Smooth muscle cell of the brain vasculature (primary cell): Measurements from ENCODE around the gene SEC14L1.
A peak's percentile ranks its signal among the peaks of the same experiment; 100 is the strongest.
"Not testable (repeated sequence)": the region's sequence is repeated elsewhere in the genome, so short reads cannot be mapped to it uniquely, and the experiment has no call there.

ENCODE experiments used
- DNase-seq: peaks from one replicate; pipeline ENCODE4 v3.0.0-alpha.2; 2012; ENCODE audit warnings: low read depth, low spot score

The SEC14L1 gene

DNA sequence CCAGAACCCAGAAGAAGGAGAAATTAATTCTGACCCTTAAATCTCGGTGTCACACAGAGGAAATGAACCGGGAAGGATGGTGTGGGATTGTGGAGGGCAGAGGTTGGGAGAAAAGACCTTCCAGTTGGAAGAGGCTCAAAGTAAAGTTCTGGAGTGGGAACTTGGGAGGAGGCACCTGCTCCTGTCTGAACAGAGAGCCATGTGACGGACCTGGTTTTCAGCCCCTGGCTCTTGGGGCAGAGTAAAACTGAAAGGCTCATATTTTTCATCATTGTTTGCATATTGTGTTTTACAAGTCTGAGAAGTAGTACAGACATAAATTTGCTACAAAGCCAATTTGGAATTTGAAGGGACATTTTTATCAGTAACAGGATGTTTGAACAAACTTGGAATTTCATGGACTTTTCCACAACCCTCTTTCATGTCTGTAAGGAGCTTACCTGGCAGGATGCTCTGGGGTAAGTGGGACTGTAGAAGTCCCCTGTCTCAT is 24.4 kb upstream of the SEC14L1 start:
- DNase-seq: no peak

DNA sequence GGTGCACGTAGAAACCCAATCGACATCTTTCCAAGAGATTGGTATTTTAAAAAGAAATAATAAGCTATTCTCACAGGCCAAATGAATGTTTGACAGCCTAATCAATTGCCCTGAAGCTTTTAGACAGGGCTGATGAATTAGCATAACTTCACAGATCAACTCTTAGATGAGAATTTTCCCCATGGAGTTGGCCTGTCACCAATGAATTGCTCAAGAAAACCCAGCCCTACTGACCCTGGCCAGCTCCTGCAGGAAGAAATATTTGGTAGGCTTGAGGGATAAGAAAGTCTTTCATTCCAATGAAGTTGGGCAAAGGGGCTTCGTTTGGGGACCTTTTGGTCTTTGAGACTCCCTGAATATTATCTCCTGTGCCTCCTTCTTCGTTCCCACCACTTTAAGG is 23.4 kb upstream of the SEC14L1 start:
- DNase-seq: no peak

DNA sequence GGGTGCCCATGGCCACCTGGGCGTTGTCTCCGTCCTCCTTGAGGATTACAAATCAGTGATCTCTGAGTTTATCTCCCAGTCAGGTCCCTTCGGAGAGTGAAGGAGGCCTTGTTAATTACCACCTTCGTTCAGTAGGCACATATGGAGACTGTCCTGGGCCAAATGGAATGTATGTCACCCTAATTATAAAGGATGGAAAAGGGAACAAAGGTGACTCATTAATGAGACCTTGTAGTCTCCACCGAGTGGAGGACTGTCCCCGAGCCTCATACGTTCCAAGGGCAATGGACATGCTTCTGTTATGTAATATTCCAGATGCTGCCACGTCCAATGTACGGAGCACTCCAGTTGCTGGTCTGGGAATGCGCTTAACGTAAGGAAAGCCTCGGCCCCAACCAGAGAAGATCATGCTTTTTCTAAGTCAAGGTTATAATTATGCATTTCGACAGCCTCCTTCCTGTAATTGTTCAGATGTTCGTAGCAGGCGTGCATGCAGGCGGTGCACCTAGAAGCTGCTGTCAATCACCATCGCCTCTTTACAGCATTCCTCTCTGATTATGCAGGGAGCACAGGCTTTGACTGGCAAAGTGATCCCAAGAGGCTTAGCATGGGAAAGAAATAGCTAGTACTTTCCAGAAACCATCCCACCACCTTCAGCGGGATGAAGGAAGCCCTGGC is 22.4 kb upstream of the SEC14L1 start:
- DNase-seq: no peak

DNA sequence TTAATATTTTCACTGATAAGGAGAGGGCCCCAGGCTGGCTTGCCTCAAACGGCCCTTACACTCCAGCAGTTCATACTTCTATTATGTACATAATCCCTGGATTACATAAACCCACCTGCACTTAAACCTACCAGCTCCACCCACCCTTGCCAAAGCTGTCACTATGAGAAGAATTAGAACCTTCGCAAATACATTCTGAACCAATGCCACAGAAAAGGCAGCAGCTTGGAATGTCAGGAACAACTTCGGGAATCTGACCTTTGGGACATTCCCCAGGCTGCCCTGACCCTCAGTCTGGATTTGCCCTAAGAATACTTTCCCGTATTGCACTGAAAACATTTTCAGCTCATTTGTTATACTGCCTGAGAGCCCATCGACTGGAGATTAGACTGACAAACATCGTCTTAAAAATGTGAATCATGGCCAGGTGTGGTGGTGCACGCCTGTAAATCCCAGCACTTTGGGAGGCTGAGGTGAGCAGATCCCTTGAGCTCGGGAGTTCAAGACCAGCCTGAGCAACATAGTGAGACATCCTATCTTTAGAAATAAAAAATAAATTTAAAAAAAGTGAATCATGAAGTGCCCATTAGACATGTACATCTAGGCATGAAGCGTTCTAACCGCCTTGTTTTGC is 21.0 kb upstream of the SEC14L1 start:
- no peak for DNase-seq

DNA sequence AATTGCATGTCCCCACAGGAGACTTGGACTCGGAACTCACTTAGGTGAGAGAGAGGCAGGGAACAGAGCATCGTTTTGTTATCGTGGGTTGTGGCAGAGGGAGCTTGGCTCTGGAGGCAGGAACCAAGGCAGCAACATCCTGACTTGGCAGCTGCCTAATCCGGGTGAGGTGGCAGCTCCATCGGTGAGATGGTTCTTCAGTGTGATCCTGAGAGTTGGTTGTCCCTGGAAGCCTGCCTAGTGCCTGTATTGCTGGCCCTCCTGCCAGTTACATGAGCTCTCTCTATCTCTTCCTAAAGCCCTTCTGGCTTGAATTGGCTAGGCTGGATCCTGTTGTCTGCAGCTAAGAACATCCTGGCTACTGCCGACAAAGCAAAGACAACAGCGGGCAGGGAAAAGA is 19.9 kb upstream of the SEC14L1 start:
- no peak for DNase-seq

DNA sequence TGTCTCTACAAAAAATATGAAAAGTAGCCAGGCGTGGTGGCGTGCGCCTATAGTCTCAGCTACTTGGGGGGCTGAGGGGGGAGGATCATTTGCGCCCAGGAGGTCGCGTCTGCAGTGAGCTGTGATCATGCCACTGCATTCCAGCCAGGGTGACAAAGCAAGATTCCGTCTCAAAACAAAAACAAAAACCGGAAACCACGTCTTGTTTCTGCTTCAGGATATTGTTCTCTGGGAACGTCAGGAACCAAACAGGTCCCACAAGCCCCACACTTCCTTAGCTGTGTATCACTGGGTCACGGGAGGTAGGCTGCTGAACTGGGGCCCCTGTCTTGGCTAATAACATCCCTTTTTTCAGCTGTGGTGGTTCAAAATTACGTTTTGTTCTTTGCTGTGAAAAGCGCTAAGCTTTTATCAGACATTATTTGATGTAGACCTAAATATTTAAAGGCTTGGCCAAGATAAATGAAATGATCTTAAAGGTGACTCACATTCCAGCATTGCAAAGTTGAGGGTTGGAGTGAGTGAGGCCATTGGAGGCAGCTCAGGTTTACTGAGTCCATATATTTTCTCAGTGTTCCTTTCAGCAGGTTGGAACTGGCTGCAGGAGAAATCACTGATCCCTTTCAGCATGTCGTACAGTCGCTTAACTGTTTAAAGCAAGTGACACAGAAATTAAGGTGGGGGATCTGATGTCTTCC is 16.4 kb upstream of the SEC14L1 start:
- DNase-seq: no peak

DNA sequence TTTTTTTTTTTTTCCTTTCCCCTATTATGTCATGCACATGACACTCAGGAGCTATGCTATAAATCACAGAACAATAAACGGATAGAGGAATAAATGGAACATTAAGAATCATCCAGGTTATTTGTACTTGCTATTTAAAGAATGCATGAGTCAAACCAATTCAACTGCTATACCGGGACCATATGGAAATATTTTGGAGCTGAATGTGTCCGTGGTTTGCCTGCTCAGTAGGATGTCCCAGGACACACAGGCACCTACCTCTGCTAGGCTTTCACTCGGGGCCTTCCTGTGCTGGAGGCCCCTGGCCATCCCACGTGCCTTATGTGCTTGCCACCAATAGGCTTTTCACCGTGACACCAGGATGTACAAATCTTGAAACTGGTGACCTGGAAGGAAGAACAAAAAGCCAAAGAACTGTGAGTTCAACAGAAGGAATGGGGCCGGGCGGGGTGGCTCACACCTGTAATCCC is 15.3 kb upstream of the SEC14L1 start:
- no peak for DNase-seq

DNA sequence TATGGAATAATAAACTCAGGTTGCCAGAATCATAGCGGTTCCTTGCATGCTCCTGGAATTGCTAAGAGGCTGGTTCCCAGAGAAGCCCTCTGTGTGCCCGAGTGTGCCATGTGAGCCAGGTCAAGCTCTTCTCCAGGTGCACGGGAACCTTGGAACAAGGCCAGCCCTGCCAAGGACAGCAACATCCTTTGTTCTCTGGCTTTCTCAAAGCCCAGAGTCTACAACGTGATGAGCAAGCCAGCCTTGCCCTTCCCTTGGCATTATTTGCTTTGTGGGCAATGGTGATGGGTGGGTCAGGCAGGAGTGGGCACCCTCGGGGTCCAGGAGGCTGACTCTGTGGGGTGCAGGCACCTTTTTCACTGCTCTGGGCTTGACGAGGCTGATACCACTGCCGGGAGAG is 14.2 kb upstream of the SEC14L1 start:
- no peak for DNase-seq

DNA sequence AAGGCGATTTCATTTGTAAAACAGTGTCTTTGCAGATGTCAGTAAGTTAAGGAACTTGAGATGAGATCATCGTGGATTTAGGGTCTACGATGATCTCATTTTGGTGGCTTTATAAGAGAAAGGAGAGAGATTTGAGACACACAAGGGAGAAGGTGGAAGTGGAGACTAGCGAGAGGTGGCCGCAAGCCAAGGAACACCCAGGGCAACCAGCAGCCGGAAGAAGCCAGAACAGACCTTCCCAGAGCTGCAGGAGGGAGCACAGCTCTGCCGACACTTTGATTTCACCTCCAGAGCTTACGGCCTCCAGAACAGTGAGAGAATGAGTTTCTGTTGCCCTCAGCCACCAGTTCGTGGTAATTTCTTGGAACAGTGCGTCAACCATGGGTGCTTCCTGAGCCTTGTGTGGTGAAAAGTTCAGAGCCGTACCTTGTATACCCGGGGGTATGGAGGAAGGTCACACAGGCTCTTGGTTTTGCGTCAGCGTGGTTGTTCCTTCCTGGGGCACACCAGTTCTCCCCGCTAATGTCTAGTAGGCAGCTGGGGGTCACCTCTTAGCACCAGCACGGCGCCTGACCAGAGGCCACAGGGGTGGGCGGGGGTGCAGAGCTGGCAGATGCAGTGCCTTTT is 12.9 kb upstream of the SEC14L1 start:
- peak; percentile 83 for DNase-seq

DNA sequence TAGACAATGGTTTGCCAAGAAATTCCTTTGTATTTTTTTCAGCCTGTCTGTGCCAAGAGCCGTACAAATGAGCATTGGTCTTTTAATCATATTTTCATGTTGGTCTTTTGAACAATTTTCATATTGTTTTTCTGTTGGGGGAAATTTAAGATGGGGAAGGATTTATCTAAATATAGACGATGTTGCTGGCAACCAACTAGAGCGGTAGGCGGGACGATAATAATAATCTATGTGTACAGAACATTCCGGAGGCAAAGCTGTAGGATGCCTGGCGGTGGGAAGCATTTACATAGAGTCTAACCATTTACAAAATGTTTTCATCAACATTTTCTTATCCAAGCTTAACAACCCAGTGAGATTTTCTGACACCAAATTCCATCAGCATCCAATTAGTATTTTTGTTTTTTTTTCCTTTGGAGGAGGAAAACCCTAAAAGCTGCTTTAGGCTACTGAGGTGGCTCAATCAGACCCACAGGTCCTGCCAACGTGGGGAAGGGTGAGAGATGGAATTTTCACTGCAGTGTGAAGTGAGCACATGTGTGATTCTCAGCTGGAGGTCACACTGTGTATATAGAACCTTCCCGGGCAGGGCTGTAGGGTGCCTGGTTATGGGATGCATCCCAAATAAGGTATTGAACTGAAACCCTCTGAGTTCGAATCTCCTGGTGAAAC is 11.7 kb upstream of the SEC14L1 start:
- DNase-seq: peak; percentile 65

DNA sequence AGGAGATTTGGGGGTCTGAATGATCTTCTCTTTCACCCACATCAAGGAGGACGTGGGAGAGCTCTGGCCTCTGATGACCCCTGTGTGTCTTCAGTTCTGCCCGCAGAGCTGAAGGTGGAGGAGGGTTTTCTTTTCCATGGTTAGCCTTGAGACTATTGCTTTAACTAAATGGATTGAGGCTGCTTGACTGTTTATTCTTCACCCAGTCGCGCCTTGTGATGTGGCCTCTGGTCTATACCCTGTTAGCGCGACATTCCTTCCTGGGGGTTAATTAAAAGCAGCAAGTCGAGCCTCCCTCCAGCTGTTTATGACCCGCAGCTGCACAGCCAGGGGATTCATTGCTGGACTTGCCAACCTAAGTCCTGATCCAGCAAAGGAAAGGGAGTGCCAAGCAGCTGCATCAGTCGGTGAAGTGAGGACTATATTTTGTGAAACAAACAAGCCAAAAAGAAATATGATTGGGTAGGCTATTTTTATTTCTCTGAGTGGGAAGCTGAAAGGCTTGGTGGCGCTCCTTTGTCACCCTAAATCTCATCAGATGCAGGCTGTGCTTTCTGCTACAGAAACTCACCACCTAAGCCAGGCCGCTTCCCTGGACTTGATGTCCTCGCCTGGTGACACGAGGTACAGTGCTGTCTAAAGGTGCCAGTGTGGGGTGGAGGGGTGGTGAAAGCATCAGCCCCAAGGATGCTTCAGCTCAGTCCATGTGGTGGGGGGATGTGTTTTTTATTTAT is 11.0 kb upstream of the SEC14L1 start:
- peak; percentile 72 for DNase-seq

DNA sequence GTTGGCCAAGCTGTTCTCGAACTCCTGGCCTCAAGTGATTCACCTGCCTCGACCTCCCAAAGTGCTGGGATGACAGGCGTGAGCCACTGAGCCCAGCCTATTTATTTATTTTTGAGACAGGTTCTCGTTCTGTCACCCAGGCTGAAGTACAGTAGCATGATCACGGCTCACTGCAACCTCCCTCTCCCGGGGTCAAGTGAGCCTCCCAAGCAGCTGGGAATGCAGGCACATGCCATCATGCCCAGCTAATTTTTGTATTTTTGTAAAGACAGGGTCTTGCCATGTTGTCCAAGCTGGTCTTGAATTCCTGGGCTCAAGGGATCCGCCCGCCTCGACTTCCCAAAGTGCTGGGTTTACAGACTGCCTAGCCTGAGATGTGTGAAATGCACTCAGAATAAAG is 10.2 kb upstream of the SEC14L1 start:
- DNase-seq: no peak

DNA sequence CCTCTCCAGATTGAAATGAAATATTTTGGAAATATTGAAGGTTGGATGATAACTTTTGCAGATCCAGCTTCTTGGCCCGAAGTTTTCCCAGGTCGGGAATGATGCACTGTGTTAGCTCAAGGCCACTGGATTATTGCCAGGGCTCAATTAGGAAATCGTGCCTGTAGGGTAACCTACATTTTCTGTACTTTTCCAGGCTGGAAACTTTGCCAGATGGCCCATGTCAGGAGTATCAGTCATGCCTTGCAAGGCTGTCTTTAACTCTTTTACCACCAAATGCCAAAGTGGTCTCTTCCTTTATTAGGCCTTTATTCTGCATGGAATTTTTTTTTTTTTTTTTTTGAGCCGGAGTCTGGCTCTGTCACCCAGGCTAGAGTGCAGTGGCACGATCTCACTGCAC is 8.9 kb upstream of the SEC14L1 start:
- DNase-seq: no peak

DNA sequence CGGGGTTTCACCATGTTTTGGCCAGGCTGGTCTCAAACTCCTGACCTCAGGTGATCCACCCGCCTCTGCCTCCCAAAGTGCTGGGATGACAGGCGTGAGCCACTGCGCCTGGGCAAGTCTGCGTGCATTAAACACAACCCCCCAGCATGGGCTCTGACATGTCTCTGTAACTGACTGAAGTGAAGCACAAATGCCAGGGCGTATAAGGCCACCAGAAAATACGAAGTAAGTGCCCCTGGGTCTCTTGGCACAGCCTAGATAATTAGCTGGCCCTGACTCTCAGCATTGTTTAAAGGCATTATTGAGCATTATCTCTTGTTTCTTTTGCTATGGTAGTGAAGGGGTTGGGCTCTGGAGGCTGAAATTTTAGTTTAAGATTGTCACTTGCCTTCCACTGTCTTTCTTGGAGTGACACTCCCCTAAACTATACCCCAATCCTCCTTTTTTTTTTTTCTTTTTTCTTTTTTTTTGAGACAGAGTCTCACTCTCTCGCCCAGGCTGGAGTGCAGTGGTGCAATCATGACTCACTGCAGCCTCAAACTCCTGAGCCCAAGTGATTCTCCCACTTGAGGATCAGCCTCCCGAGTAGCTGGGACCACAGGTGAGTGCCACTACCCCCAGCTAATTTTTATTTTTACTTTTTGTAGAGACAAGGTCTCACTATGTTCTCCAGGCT is 8.2 kb upstream of the SEC14L1 start:
- no peak for DNase-seq

DNA sequence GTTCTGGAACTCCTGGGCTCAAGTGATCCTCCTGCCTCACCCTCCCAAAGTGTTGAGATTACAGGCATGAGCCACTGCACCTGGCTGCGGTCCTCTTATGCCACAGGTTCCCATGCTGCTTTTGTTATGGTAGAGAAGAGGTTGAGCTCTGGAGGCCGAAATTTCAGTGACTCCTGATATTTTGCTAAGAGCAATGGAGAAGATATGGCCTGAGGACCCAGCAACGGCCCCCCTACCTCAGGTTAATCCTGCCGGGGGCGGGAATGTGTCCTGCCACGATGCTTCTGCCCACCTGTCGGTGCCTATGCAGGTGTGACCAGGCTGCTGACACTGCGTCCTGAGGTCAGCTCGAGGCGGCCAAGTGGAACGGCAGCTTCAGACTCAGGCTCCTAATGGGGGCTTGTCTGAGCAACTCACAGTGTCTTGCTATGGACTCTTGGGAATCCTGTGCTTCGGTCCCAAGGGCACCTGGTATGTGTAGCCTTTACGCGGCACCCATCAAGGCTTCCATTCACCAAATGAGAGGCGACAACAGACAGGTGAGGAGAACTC is 7.6 kb upstream of the SEC14L1 start:
- DNase-seq: no peak

DNA sequence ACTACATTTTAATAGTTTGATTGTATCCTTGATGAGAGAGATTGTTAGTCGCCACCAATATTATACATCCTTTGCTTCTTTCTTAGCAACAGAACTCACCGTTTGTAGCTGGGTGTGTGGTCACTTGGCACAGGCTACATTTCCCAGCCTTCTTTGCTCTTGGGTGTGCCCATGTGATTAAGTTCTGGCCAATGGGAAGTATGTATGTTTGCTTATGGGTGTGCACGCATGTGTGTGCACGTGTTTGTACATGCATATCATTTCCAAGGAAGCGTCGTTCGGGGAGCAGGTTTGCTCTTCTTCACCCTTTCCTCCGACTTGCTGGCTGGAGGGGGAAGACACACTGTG is 4.4 kb upstream of the SEC14L1 start:
- no peak for DNase-seq

DNA sequence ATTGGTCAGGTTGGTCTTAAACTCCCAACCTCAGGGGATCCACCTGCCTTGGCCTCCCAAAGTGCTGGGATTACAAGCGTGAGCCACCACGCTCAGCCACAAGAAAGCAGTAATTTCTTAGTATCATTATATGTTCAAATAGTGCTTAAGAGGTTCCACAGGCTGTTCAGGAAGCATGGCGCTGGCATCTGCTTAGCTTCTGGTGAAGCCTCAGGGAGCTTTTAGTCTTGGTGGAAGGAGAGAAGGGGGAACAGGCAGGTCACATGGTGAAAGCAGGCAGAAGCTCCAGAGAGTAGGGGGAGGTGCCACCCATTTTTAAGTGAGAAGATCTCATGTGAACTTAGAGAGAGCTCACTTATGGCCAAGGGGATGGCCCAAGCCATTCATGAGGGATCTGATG is 3.7 kb upstream of the SEC14L1 start:
- no peak for DNase-seq

DNA sequence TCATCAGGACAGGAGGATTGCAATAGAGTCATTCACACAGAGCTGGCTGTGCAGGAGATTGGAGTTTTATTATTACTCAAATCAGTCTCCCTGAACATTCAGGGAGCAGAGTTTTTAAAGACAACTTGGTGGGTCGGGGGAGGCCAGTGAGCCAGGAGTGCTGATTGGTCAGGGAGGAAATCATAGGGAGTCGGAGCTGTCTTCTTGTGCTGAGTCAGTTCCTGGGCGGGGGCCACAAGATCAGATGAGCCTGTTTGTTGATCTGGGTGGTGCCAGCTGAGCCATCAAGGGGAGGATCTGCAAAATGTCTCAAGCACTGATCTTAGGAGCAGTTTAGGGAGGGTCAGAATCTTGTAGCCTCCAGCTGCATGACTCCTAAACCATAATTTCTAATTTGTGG is 2.9 kb upstream of the SEC14L1 start:
- not testable (repeated sequence) for DNase-seq

DNA sequence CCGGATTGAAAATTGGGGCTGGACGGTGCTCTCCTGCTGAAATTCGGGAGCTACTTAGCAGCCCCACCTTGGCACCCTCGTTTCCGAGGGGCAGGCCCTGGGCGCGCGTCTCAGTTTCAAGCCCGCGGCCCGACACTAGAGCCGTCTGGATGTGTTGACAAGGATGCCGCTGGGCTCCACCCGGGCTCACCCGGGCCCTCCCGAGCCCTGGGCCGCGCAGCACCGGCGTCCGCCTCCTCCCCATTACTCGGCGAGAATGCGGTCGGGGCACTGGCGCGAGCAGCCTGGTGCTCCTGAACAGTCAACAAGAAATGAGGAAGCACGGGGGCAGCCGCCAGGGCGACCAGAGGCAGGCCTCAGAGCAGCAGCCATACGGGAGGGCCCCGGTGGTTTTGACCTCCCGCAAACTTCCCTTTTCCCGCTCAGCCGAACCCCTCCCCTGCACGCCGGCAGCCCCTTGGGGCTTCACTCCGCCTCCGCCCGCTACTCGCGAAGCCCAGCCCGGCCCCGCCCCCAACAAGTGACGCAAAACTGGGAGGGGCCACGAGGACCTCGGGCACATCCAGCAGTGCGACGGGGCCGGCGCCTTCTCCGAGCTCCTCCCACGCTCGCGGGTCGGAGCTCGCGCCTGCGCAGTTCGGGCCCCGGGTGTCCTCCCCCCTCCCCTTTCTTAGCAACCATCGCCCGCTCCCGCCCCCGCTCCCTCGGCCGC is 447 bp upstream of the SEC14L1 start:
- peak; percentile 97 for DNase-seq
